DOHH2 (cell line): Measurements from ENCODE around the gene YIPF2.

ENCODE experiments used
- CTCF ChIP-seq: fragments of 200-600 bp; sonication (generic); IDR thresholded peaks from one replicate; pipeline ENCODE4 v1.5.1; 2014; ENCODE audit warnings: antibody characterized with exemption, mild to moderate bottlenecking, low read depth, low read length; ENCODE audit not compliant: poor library complexity, severe bottlenecking
- EZH2phosphoT487 ChIP-seq: fragments of 200-600 bp; sonication (generic); IDR thresholded peaks from 2 replicates; pipeline ENCODE4 v1.6.1; 2017; ENCODE audit warnings: borderline replicate concordance, mild to moderate bottlenecking, antibody characterized with exemption, low read length, moderate library complexity, mixed read lengths

- TF ChIP-seq CTCF (no peak), EZH2phosphoT487 (no peak)
Observed at GRCh38 chr19:10928563-10929401, at the start of gene YIPF2, which contains the start of gene TIMM29.
